Naive thymus-derived CD8-positive, alpha-beta T cell (primary cell): ENCODE measurements around the gene C3orf20. TPM values are rescaled to one million over a fixed set of nuclear protein-coding genes. Genes with fewer than 3 reads are reported as not detected.

ENCODE experiments used
- ATAC-seq, 2 donors: fragments of 150-1000 bp; cut with Tn5 transposase in 1 of 2; sonication (Bioruptor Pico), chemical (Tn5 transposase) in 1 of 2; 1 replicate in 1 of 2; 2 replicates in 1 of 2; pipeline ENCODE4 v1.10.0; 2021; ENCODE audit warnings: mild to moderate bottlenecking in 2 of 2, moderate library complexity in 2 of 2
- POLR2A ChIA-PET: fragments of 350-600 bp; sonication (Branson Sonifier 250); formaldehyde crosslinking; loops from one replicate; lab custom pipeline; 2021; ENCODE audit warnings: antibody characterized with exemption; lab: Charles Lee
- DNase-seq, 10 donors: peaks; one replicate each; pipeline versions ENCODE4 v3.0.0 to v3.0.0-alpha.2; 2020 to 2022
- H3K27ac Mint-ChIP-seq, 10 donors: one replicate each; pipeline ENCODE4 v1.8.0; 2020 to 2022; ENCODE audit warnings: mild to moderate bottlenecking in 10 of 10, mixed read lengths in 10 of 10, moderate library complexity in 4 of 10, inconsistent platforms in 1 of 10
- H3K27me3 Mint-ChIP-seq, 5 donors: one replicate each; pipeline ENCODE4 v1.8.0; 2021 to 2022; ENCODE audit warnings: mixed read lengths in 5 of 5
- H3K36me3 Mint-ChIP-seq, 3 donors: one replicate each; pipeline ENCODE4 v1.8.0; 2020 to 2022; ENCODE audit warnings: mixed read lengths in 3 of 3, mild to moderate bottlenecking in 2 of 3, inconsistent platforms in 1 of 3
- H3K4me1 Mint-ChIP-seq, 4 donors: one replicate each; pipeline ENCODE4 v1.8.0; 2021 to 2022; ENCODE audit warnings: mixed read lengths in 4 of 4
- H3K4me3 Mint-ChIP-seq, 10 donors: one replicate each; pipeline ENCODE4 v1.8.0; 2020 to 2022; ENCODE audit warnings: mild to moderate bottlenecking in 10 of 10, mixed read lengths in 10 of 10, moderate library complexity in 6 of 10, inconsistent platforms in 1 of 10
- H3K9me3 Mint-ChIP-seq, 9 donors: one replicate each; pipeline ENCODE4 v1.8.0; 2020 to 2022; ENCODE audit warnings: mixed read lengths in 9 of 9, mild to moderate bottlenecking in 3 of 9, inconsistent platforms in 1 of 9, moderate library complexity in 1 of 9
- polyA plus RNA-seq, 3 donors: library from polyadenylated mRNA; unstranded; fragments of 300-500 nt; fragmentation: Illumina TruSeq; gene quantifications; one replicate each; pipeline ENCODE4 v1.2.3, GENCODE V29; 2021
- total RNA-seq, 8 experiments: library from RNA in 2 of 8; stranded (reverse) in 2 of 8; gene quantifications; one replicate each; pipeline ENCODE4 v1.2.3 and lab custom pipeline; 2021 to 2026

Gene C3orf20
- total and polyA plus RNA-seq, 5 experiments from 2014 or later = 0.03 to 0.69 (median 0.44) TPM; not detected in 2

GRCh38 chr3:14797731-14798130 lies 122.8 kb downstream of the C3orf20 start:
- no peak for ATAC-seq
- Mint-ChIP-seq H3K4me1 (peaks cover 0 to 2% (median 0%) of the 10 kb centered on the region in 4 donors), H3K36me3 (no peaks in the 10 kb centered on the region), H3K9me3 (peaks cover 0 to 2% (median 0%) of the 10 kb centered on the region in 9 donors), H3K27ac (no peak overlapping the region), H3K27me3 (peaks cover 0 to 4% (median 0%) of the 10 kb centered on the region in 5 donors), H3K4me3 (no peak overlapping the region)
- no peak for DNase-seq
- POLR2A ChIA-PET = no interaction called here

- Mint-ChIP-seq H3K36me3 (no peaks in the 10 kb centered on the region), H3K4me1 (peaks cover 0 to 4% (median 1%) of the 10 kb centered on the region in 4 donors), H3K27ac (no peak overlapping the region), H3K9me3 (peaks cover 0 to 2% (median 0%) of the 10 kb centered on the region in 9 donors), H3K27me3 (peaks cover 0 to 7% (median 2%) of the 10 kb centered on the region in 5 donors), H3K4me3 (no peak overlapping the region)
- DNase-seq = no peak
- POLR2A ChIA-PET = no interaction called here
- no peak for ATAC-seq
Measured at GRCh38 chr3:14798231-14798630, 123.3 kb downstream of the C3orf20 start.

- Mint-ChIP-seq H3K4me3 (no peak overlapping the region), H3K4me1 (peaks cover 2 to 10% (median 6%) of the 10 kb centered on the region in 4 donors), H3K9me3 (peaks cover 0 to 2% (median 0%) of the 10 kb centered on the region in 9 donors), H3K36me3 (no peaks in the 10 kb centered on the region), H3K27ac (peak overlapping the region in 1 of 10 donors; percentile 77), H3K27me3 (peaks cover 0 to 8% (median 3%) of the 10 kb centered on the region in 5 donors)
- POLR2A ChIA-PET = no interaction called here
- ATAC-seq = no peak
- DNase-seq = no peak
Measured at GRCh38 chr3:14799146-14799545, 124.2 kb downstream of the C3orf20 start.

GRCh38 chr3:14801031-14801430 lies 126.1 kb downstream of the C3orf20 start:
- H3K27me3 Mint-ChIP-seq = peaks cover 4 to 16% (median 8%) of the 10 kb centered on the region in 5 donors
- POLR2A ChIA-PET = no interaction called here
- DNase-seq (no peak), ATAC-seq (no peak)
- no peak overlapping the region for H3K4me3 Mint-ChIP-seq
- H3K27ac Mint-ChIP-seq = no peak overlapping the region
- no peaks in the 10 kb centered on the region for H3K36me3 Mint-ChIP-seq
- H3K4me1 Mint-ChIP-seq = peaks cover 6 to 23% (median 9%) of the 10 kb centered on the region in 4 donors
- peaks cover 0 to 2% (median 0%) of the 10 kb centered on the region in 9 donors for H3K9me3 Mint-ChIP-seq

- peaks cover 6 to 19% (median 10%) of the 10 kb centered on the region in 5 donors for H3K27me3 Mint-ChIP-seq
- DNase-seq = no peak
- POLR2A ChIA-PET = no interaction called here
- no peaks in the 10 kb centered on the region for H3K36me3 Mint-ChIP-seq
- H3K4me3 Mint-ChIP-seq = no peak overlapping the region
- H3K4me1 Mint-ChIP-seq = peaks cover 6 to 23% (median 10%) of the 10 kb centered on the region in 4 donors
- ATAC-seq = no peak
- no peak overlapping the region for H3K27ac Mint-ChIP-seq
- peaks cover 0 to 2% (median 0%) of the 10 kb centered on the region in 9 donors for H3K9me3 Mint-ChIP-seq
Measured at GRCh38 chr3:14801668-14802380, 126.9 kb downstream of the C3orf20 start.

- Mint-ChIP-seq H3K4me1 (peaks cover 6 to 23% (median 11%) of the 10 kb centered on the region in 4 donors), H3K9me3 (peaks cover 0 to 2% (median 0%) of the 10 kb centered on the region in 9 donors), H3K36me3 (no peaks in the 10 kb centered on the region), H3K27me3 (peaks cover 8 to 24% (median 12%) of the 10 kb centered on the region in 5 donors), H3K4me3 (no peak overlapping the region), H3K27ac (no peak overlapping the region)
- no peak for ATAC-seq
- DNase-seq = no peak
- POLR2A ChIA-PET = no interaction called here
Measured at GRCh38 chr3:14802381-14802731, 127.4 kb downstream of the C3orf20 start.

- peaks cover 0 to 2% (median 0%) of the 10 kb centered on the region in 9 donors for H3K9me3 Mint-ChIP-seq
- H3K27me3 Mint-ChIP-seq = peaks cover 9 to 32% (median 16%) of the 10 kb centered on the region in 5 donors
- POLR2A ChIA-PET = no interaction called here
- H3K36me3 Mint-ChIP-seq = no peaks in the 10 kb centered on the region
- ATAC-seq (peak in 1 of 2 donors; percentile 61), DNase-seq (peak in 1 of 10 donors; percentile 4)
- H3K4me1 Mint-ChIP-seq = peaks cover 6 to 23% (median 11%) of the 10 kb centered on the region in 4 donors
- peak overlapping the region in 2 of 10 donors; percentile 11 to 56 for H3K27ac Mint-ChIP-seq
- no peak overlapping the region for H3K4me3 Mint-ChIP-seq
Measured at GRCh38 chr3:14803101-14803980, 128.4 kb downstream of the C3orf20 start.

GRCh38 chr3:14803981-14804834 lies 129.3 kb downstream of the C3orf20 start:
- ATAC-seq (peak in 1 of 2 donors; percentile 23), DNase-seq (no peak)
- peaks cover 7 to 23% (median 11%) of the 10 kb centered on the region in 4 donors for H3K4me1 Mint-ChIP-seq
- H3K9me3 Mint-ChIP-seq = peaks cover 0 to 2% (median 0%) of the 10 kb centered on the region in 9 donors
- H3K36me3 Mint-ChIP-seq = no peaks in the 10 kb centered on the region
- H3K4me3 Mint-ChIP-seq = no peak overlapping the region
- H3K27ac Mint-ChIP-seq = peak overlapping the region in 2 of 10 donors; percentile 45 to 56
- H3K27me3 Mint-ChIP-seq = peaks cover 11 to 40% (median 24%) of the 10 kb centered on the region in 5 donors
- POLR2A ChIA-PET = no interaction called here

GRCh38 chr3:14804835-14805780 lies 130.2 kb downstream of the C3orf20 start:
- Mint-ChIP-seq H3K27ac (peak overlapping the region in 3 of 10 donors; percentile 1 to 45 (median 23)), H3K27me3 (peaks cover 16 to 49% (median 28%) of the 10 kb centered on the region in 5 donors), H3K36me3 (no peaks in the 10 kb centered on the region), H3K4me3 (no peak overlapping the region), H3K9me3 (peaks cover 0 to 2% (median 0%) of the 10 kb centered on the region in 9 donors), H3K4me1 (peaks cover 7 to 23% (median 11%) of the 10 kb centered on the region in 4 donors)
- POLR2A ChIA-PET = no interaction called here
- no peak for DNase-seq
- ATAC-seq = no peak

- no peaks in the 10 kb centered on the region for H3K36me3 Mint-ChIP-seq
- H3K9me3 Mint-ChIP-seq = no peaks in the 10 kb centered on the region
- no peak for ATAC-seq
- H3K4me3 Mint-ChIP-seq = no peak overlapping the region
- POLR2A ChIA-PET = no interaction called here
- peaks cover 17 to 52% (median 30%) of the 10 kb centered on the region in 5 donors for H3K27me3 Mint-ChIP-seq
- no peak for DNase-seq
- H3K4me1 Mint-ChIP-seq = peaks cover 8 to 25% (median 12%) of the 10 kb centered on the region in 4 donors
- H3K27ac Mint-ChIP-seq = no peak overlapping the region
Measured at GRCh38 chr3:14805961-14806537, 131.1 kb downstream of the C3orf20 start.
